Immature natural killer cell (primary cell): ENCODE results near the gene EMP1. TPM values are rescaled to one million over a fixed set of nuclear protein-coding genes. Genes with fewer than 3 reads are reported as not detected.
A peak's percentile ranks its signal among the peaks of the same experiment; 100 is the strongest.

Experiments used
- DNase-seq, 3 donors: peaks; one replicate each; pipeline ENCODE4 v3.0.0; 2022; ENCODE audit warnings: mixed read lengths in 1 of 3
- H3K27ac Mint-ChIP-seq, 6 donors: one replicate each; pipeline ENCODE4 v1.8.0; 2020; ENCODE audit warnings: mixed read lengths in 6 of 6, mild to moderate bottlenecking in 5 of 6, inconsistent platforms in 4 of 6, moderate library complexity in 3 of 6
- H3K27me3 Mint-ChIP-seq, 3 donors: one replicate each; pipeline ENCODE4 v1.8.0; 2020 to 2021; ENCODE audit warnings: low read depth in 3 of 3, mild to moderate bottlenecking in 3 of 3, mixed read lengths in 3 of 3, moderate library complexity in 3 of 3, inconsistent platforms in 1 of 3
- H3K36me3 Mint-ChIP-seq, 3 donors: one replicate each; pipeline ENCODE4 v1.8.0; 2020; ENCODE audit warnings: mixed read lengths in 3 of 3, inconsistent platforms in 2 of 3, mild to moderate bottlenecking in 2 of 3
- H3K4me1 Mint-ChIP-seq, 2 donors: one replicate each; pipeline ENCODE4 v1.8.0; 2020; ENCODE audit warnings: inconsistent platforms in 2 of 2, mild to moderate bottlenecking in 2 of 2, mixed read lengths in 2 of 2, moderate library complexity in 1 of 2
- H3K4me3 Mint-ChIP-seq, 5 donors: one replicate each; pipeline ENCODE4 v1.8.0; 2020; ENCODE audit warnings: mild to moderate bottlenecking in 5 of 5, mixed read lengths in 5 of 5, inconsistent platforms in 3 of 5, moderate library complexity in 3 of 5
- H3K9me3 Mint-ChIP-seq, 6 donors: one replicate each; pipeline ENCODE4 v1.8.0; 2020; ENCODE audit warnings: mild to moderate bottlenecking in 6 of 6, mixed read lengths in 6 of 6, inconsistent platforms in 4 of 6, moderate library complexity in 3 of 6
- polyA plus RNA-seq, 3 donors: library from polyadenylated mRNA; unstranded; fragments of 300-500 nt; fragmentation: Illumina TruSeq; gene quantifications; one replicate each; pipeline ENCODE4 v1.2.3, GENCODE V29; 2021

EMP1 gene
- polyA plus RNA-seq, 3 donors from 2014 or later = 0.04 to 1.5 (median 1.3) TPM

DNA sequence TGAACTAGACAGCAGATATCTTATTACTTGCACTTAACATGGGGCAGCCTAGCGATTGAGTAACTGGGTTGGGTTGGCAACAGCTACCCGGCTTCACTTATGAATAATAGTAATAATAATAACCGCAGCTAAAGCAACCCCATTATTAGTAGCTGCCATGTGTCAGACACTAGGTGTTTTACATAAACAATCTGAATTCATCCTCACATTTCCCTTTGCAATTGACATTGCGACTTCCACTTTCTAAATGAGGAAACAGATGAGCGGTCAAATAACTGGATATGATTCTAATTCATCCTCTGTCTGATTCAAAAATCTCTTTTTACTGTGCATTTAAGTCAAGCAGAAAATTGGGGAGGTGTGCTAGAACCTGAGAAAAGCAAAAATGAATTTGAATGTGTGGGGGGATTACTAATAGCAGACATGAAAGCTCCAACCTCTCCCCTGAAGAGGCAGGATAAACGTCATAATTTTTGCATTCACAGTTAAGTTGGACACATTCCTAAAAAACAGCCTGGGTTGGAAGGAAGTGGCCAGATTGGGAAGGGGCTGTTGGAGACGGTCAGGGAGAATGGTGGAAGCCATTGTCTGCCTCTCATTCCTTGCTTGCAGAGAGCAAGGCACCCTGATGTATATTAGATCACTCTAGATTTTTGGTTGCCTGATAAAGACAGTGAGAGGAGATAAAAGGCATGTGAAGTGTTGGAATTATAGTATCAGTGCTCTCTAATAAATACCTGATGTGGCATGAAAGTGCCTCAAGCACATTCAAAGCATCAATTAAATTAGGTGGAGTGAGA lies 13.1 kb downstream of the EMP1 start:
- no peak overlapping the region for H3K27ac Mint-ChIP-seq
- H3K4me1 Mint-ChIP-seq = no peaks in the 10 kb centered on the region

DNA sequence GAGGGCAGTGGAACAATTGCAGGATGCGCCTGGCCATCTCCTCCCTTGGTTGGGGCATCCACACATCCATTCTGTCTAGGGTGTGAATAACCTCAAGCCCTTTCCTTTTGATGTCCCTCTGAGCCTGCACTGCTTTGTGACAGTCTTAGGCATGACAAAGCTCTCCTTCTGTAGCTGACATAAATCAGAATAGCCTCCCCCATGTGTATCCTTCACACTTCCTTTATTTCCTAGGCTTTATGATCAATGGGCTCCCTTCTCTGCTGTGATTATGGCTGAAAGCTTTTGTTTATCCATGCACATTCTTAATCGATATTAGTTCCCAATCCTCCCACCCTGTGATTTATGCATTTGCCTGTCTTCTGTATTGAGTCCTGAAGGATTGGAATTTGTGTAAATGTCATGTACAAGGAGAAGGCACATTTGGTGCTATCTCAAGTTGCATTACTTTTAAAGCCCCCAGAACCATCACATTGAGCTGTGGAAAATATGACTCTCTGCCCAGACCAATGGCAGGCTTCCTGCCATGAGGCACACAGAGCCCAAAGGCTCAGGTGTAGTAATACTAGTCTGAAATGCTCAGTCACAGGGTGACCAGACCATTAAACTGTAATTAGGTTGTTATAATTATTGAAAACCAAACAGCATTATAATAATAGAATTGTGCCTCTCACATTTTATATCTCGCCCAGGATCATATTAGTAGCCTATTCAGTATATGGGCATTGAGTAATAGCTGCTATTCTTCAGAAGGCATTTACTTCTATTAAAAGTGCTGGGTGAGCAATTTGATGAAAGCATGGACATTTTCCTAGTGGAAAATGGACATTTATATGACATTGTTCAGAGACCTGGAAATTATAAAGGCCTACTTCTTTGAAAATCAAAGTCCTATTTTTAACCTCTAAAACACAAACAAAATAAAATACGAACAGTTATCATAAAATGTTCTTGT lies 14.0 kb downstream of the EMP1 start:
- Mint-ChIP-seq H3K4me3 (no peak overlapping the region), H3K9me3 (no peaks in the 10 kb centered on the region), H3K4me1 (no peaks in the 10 kb centered on the region), H3K27ac (no peak overlapping the region), H3K27me3 (peaks cover 0 to 9% (median 2%) of the 10 kb centered on the region in 3 donors), H3K36me3 (no peaks in the 10 kb centered on the region)
- DNase-seq = no peak

More for the DNA sequence above, 13.1 kb downstream of the EMP1 start:
- Mint-ChIP-seq H3K9me3 (no peaks in the 10 kb centered on the region), H3K36me3 (no peaks in the 10 kb centered on the region), H3K4me3 (no peak overlapping the region), H3K27me3 (peaks cover 0 to 9% (median 2%) of the 10 kb centered on the region in 3 donors)
- DNase-seq = no peak

DNA sequence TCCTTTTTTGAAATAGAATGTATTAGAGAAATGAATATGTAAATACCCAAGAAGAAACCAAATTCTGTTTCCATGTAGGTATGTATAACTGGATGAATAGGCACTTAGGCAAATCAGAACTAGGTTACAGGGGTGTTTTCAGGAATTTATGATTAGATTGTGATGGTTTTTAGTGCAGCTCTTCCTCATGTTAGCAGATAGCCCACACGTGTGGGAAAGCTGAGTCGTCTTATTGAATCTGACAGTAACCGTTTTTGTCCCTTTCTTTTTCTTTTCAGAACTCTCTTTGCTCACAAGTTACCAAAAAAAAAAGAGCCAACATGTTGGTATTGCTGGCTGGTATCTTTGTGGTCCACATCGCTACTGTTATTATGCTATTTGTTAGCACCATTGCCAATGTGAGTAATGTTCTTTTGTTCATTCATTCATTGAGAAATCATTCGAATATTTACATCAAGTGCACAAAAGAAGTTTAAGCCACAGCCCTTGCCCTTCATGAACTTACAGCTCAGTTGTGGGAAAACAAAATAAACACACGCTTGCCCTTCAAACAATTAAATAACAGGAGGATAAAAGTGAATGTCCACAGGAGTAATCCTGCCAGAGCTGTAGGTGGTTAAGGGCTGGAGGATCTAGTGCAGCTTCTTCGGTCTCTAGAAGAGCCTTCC lies 14.8 kb downstream of the EMP1 start:
- H3K4me1 Mint-ChIP-seq = no peaks in the 10 kb centered on the region
- H3K27me3 Mint-ChIP-seq = peaks cover 0 to 7% (median 2%) of the 10 kb centered on the region in 3 donors
- H3K27ac Mint-ChIP-seq = no peak overlapping the region

DNA sequence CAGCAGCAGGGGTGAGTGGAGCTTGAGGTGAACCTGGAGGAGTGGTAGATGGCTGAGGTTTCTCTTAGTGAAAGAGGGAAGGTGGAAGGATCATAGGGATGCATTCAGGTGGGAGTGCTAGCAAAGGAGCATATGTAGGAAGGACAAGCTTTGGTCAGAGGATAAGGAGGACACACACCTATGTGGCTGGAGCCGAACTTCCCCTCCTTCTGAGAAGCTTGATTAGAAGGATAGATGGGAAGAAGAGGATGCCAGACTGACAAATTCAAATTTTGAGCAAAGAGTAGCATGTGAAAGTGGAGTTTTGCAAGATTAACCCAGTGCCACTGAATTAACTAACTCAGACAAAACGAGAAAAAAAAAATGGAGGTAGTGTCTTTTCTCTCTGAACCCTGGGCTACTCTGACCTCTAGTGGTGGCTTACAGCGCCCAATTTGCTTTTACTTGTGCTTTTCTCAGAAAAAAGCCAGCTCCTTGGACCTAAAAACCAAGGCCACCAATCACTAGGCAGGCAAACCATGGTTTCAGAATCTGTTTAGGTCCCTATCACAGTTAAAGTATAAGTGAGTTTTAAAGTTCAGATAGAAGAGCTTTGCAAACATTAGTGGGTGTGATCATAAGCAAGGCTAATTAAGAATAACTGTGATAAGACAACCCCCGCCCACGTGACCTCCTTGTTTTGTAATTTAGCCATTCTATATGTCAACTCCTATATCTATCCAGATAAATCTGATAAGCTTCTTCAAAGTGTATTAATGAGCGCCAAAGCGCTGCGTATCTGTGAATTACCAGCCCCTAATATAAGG lies 15.5 kb downstream of the EMP1 start:
- Mint-ChIP-seq H3K4me3 (peak overlapping the region in 1 of 5 donors; percentile 9), H3K9me3 (no peaks in the 10 kb centered on the region), H3K4me1 (no peaks in the 10 kb centered on the region), H3K36me3 (no peaks in the 10 kb centered on the region), H3K27ac (no peak overlapping the region), H3K27me3 (peaks cover 0 to 2% (median 0%) of the 10 kb centered on the region in 3 donors)
- DNase-seq = peak; percentile 51 to 66 (median 59)

More for the DNA sequence above, 14.8 kb downstream of the EMP1 start:
- Mint-ChIP-seq H3K36me3 (no peaks in the 10 kb centered on the region), H3K9me3 (no peaks in the 10 kb centered on the region), H3K4me3 (peak overlapping the region in 1 of 5 donors; percentile 9)
- DNase-seq = no peak

DNA sequence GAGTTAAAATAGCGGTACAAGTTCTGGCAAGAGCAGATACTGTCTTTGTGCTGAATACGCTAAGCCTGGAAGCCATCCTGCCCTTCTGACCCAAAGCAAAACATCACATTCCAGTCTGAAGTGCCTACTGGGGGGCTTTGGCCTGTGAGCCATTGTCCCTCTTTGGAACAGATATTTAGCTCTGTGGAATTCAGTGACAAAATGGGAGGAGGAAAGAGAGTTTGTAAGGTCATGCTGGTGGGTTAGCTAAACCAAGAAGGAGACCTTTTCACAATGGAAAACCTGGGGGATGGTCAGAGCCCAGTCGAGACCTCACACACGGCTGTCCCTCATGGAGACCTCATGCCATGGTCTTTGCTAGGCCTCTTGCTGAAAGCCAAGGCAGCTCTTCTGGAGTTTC lies 18.5 kb downstream of the EMP1 start:
- Mint-ChIP-seq H3K36me3 (no peaks in the 10 kb centered on the region), H3K9me3 (no peaks in the 10 kb centered on the region), H3K27ac (no peak overlapping the region), H3K4me1 (no peaks in the 10 kb centered on the region), H3K27me3 (peaks cover 0 to 1% (median 1%) of the 10 kb centered on the region in 3 donors), H3K4me3 (no peak overlapping the region)
- no peak for DNase-seq

DNA sequence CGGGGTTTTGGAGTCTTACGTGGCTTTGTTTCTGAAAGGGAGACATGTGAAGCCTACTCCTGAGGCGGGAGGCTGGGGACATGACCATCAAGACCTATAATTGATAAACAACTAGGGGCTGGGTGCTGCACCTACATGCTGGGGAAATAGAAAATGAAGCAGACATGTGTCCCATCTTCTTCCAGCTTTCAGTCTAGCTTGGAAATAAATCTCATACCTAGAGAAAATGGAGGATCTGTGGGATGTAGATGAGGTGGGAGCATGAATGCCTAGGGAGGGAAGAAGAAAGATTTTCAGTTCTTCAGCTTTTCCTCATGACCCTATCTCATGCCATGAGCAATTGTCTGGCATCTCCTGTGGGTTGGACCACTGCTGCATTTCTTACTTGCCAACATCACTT lies 22.1 kb downstream of the EMP1 start:
- no peak overlapping the region for H3K27ac Mint-ChIP-seq
- H3K4me1 Mint-ChIP-seq = no peaks in the 10 kb centered on the region
- H3K27me3 Mint-ChIP-seq = peaks cover 0 to 3% (median 3%) of the 10 kb centered on the region in 3 donors

DNA sequence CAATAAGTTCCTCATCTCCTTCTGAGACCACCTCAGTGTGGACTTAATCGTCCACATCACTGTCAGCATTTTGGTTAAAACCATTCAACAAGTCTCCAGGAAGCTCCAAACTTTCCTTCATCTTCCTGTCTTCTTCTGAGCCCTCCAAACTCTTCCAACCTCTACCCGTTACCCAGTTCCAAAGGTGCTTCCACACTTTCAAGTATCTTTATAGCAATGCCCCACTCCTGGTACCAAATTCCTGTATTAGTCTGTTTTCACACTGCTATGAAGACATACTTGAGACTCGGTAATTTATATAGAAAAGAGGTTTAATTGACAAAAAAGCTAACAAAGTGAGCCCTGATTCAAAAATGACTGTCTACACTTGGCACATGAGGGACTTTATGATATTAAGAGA lies 22.8 kb downstream of the EMP1 start:
- no peak overlapping the region for H3K27ac Mint-ChIP-seq
- DNase-seq = no peak
- no peaks in the 10 kb centered on the region for H3K9me3 Mint-ChIP-seq

More for the DNA sequence above, 22.1 kb downstream of the EMP1 start:
- no peak overlapping the region for H3K4me3 Mint-ChIP-seq
- H3K36me3 Mint-ChIP-seq = no peaks in the 10 kb centered on the region
- DNase-seq = no peak
- no peaks in the 10 kb centered on the region for H3K9me3 Mint-ChIP-seq

DNA sequence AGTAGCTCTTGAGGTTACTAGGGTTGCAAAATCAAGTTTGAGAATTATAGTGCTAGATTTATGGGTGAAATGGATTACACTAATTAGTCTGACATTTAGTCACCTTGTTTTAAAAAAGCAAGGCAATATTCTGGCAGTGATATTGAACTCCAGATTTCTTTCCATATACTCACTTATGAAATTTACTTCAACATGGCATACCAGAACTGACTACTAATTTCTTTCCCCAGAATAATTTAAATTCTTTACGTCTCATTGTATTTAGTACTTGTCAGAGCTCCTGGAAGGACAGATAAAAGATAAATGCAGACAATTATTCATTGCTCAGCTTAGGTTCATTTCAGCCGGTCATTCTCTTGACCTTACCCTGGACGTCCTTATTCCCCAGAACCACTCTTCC lies 24.3 kb downstream of the EMP1 start:
- Mint-ChIP-seq H3K27me3 (peaks cover 0 to 8% (median 5%) of the 10 kb centered on the region in 3 donors), H3K4me1 (no peaks in the 10 kb centered on the region), H3K4me3 (no peak overlapping the region), H3K27ac (no peak overlapping the region), H3K9me3 (no peaks in the 10 kb centered on the region), H3K36me3 (no peaks in the 10 kb centered on the region)
- DNase-seq = no peak

More for the DNA sequence above, 22.8 kb downstream of the EMP1 start:
- H3K4me3 Mint-ChIP-seq = no peak overlapping the region
- H3K4me1 Mint-ChIP-seq = no peaks in the 10 kb centered on the region
- H3K36me3 Mint-ChIP-seq = no peaks in the 10 kb centered on the region
- H3K27me3 Mint-ChIP-seq = peaks cover 0 to 6% (median 5%) of the 10 kb centered on the region in 3 donors

DNA sequence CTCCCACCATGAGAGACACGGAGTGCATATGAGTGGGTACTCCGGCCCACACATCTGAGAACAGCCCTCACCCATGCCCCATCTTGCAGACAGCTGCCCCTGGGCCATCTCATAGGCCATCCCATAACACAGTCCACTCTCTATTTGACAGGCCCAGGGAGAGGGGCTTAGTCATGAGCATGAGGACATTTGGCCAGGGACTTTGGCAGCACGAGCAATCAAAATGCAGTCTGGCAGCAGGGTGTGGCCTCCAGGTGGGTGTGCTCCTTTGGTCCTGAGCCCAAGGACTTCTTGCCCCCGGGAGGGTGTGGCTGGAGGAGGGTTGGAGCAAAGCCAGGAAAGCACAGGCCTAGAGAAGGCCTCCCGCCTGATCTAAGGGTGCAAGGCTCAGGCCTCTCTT lies 25.6 kb downstream of the EMP1 start:
- H3K9me3 Mint-ChIP-seq = no peaks in the 10 kb centered on the region
- no peak overlapping the region for H3K4me3 Mint-ChIP-seq
- no peak overlapping the region for H3K27ac Mint-ChIP-seq
- H3K27me3 Mint-ChIP-seq = peaks cover 0 to 8% (median 6%) of the 10 kb centered on the region in 3 donors
- DNase-seq = no peak
- no peaks in the 10 kb centered on the region for H3K4me1 Mint-ChIP-seq
- H3K36me3 Mint-ChIP-seq = no peaks in the 10 kb centered on the region

DNA sequence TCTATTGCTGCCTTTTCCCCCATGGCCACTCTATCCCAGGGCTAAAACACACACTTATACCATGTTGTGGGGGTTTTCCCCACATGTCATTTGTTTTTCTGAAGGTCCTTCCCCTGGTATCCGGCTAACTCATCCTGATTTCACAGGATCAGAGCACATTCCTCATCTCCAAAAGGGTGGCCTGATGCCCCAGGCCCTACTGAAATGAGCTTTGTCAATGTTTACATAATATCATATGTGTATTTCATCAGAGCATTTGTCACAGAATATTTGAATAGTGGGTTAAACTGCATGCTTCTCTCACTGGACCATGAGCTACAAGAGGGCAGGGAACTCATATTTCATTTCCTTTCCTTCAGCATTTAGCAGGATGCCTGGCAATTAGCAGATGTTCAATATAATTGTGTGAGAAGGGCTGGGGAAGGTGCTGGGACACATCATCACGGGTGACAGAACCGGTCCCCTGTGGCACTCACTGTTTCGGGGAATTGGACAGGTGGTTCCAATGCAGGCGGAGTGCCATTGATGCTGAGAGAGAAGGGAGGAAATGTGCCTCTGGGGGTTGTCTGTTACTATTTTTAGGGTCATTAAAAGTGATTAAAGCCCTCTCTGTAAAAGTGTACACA lies 26.8 kb downstream of the EMP1 start:
- Mint-ChIP-seq H3K36me3 (no peaks in the 10 kb centered on the region), H3K4me1 (no peaks in the 10 kb centered on the region), H3K9me3 (no peaks in the 10 kb centered on the region), H3K27me3 (peaks cover 0 to 8% (median 6%) of the 10 kb centered on the region in 3 donors), H3K27ac (no peak overlapping the region), H3K4me3 (no peak overlapping the region)
- no peak for DNase-seq

DNA sequence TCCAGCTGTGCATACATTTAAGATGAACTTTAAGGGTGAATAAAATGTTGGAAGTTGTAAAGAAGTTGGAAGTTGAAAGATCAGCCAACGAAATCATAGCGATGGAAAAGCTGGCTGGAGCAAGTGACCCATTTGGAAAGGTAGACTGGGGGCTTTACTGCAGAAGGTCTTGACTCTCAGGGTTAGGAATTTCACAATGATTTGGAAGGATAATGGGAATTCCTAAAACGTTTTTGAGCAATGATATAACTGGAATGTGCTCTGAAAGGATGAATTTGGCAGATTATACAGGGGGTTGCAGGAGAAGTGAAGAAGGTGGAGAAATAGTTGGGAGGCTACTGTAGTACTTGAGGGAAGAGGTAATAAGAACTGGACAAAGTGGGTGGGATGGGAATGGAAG lies 27.4 kb downstream of the EMP1 start:
- H3K4me3 Mint-ChIP-seq = no peak overlapping the region
- H3K27me3 Mint-ChIP-seq = peaks cover 0 to 8% (median 6%) of the 10 kb centered on the region in 3 donors
- no peaks in the 10 kb centered on the region for H3K9me3 Mint-ChIP-seq
- no peak for DNase-seq
- no peaks in the 10 kb centered on the region for H3K36me3 Mint-ChIP-seq
- H3K4me1 Mint-ChIP-seq = no peaks in the 10 kb centered on the region
- no peak overlapping the region for H3K27ac Mint-ChIP-seq

DNA sequence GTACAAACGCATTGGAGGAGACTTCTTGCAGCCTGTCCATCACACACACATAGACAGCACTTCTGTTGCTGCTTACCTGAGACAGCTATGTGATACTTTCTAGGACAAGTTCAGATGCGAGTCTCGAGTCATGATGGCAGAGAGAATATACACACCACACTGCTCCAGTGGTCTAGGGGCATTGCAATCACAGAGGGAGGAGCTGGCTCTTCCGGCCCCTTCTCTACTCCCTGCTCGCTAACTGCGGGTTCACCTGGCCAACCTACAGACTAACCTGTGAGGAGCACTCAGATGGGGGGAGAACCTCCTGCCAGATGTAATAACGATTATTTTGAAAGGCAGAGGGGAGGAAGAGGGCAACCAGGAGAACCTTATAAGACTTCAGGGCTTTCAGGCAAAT lies 30.7 kb downstream of the EMP1 start:
- Mint-ChIP-seq H3K4me3 (no peak overlapping the region), H3K4me1 (no peaks in the 10 kb centered on the region), H3K27ac (no peak overlapping the region), H3K27me3 (peaks cover 2 to 8% (median 5%) of the 10 kb centered on the region in 3 donors), H3K9me3 (no peaks in the 10 kb centered on the region), H3K36me3 (no peaks in the 10 kb centered on the region)
- no peak for DNase-seq

DNA sequence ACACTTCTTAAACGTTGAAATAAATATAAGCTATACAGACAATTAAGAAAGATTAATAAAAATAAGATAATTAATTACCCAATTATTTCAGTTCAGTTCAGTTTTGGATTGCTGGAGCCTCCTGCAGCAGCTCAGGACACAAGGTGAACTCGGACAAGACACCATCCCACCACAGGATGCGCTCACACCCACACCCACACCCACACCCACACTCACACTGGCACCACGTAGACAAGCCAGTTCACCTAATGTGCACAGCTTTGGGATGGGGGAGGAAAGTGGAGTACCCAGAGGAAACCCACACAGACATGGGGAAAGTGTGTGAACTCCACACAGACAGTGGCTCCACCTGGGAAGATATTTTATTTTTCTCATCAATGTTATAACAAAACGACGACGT lies 32.1 kb downstream of the EMP1 start:
- no peak for DNase-seq
- Mint-ChIP-seq H3K36me3 (no peaks in the 10 kb centered on the region), H3K27me3 (peaks cover 2 to 7% (median 7%) of the 10 kb centered on the region in 3 donors), H3K4me3 (no peak overlapping the region), H3K9me3 (no peaks in the 10 kb centered on the region), H3K4me1 (no peaks in the 10 kb centered on the region), H3K27ac (no peak overlapping the region)
